NCI-H1048 (cell line): ENCODE measurements around the gene ACTL7A.

ENCODE experiments used
- DNase-seq: peaks from one replicate; lab custom pipeline; 2025; lab: John Stamatoyannopoulos, UW

ACTL7A gene

GRCh38 chr9:108850293-108850897 lies 11.7 kb upstream of the ACTL7A start:
- no peak for DNase-seq

- DNase-seq = no peak
Observed at GRCh38 chr9:108851138-108851537, 10.9 kb upstream of the ACTL7A start.

GRCh38 chr9:108852079-108852478 lies 10.0 kb upstream of the ACTL7A start:
- DNase-seq = no peak

GRCh38 chr9:108854094-108854493 lies 8.0 kb upstream of the ACTL7A start:
- no peak for DNase-seq

- no peak for DNase-seq
Observed at GRCh38 chr9:108854641-108855528, 7.2 kb upstream of the ACTL7A start.

- DNase-seq = no peak
Observed at GRCh38 chr9:108855529-108855886, 6.6 kb upstream of the ACTL7A start.

- DNase-seq = no peak
Observed at GRCh38 chr9:108855888-108856287, 6.2 kb upstream of the ACTL7A start, which contains the start of gene ACTL7B. ACTL7B (minus strand) TSS chr9:108855986; CDS start chr9:108855930, 56 bp downstream.

GRCh38 chr9:108857572-108857971 lies 4.5 kb upstream of the ACTL7A start:
- no peak for DNase-seq

- no peak for DNase-seq
Observed at GRCh38 chr9:108859459-108860114, 2.5 kb upstream of the ACTL7A start.

GRCh38 chr9:108860354-108860753 lies 1.7 kb upstream of the ACTL7A start:
- DNase-seq = no peak

- DNase-seq = no peak
Observed at GRCh38 chr9:108860764-108861163, 1.3 kb upstream of the ACTL7A start.

GRCh38 chr9:108861464-108861863 lies 602 bp upstream of the ACTL7A start:
- no peak for DNase-seq

GRCh38 chr9:108863891-108864290 lies 1.8 kb downstream of the ACTL7A start:
- no peak for DNase-seq

- DNase-seq = no peak
Observed at GRCh38 chr9:108864446-108864845, 2.4 kb downstream of the ACTL7A start.

GRCh38 chr9:108865037-108865436 lies 3.0 kb downstream of the ACTL7A start:
- DNase-seq = no peak

- no peak for DNase-seq
Observed at GRCh38 chr9:108866001-108866420, 3.9 kb downstream of the ACTL7A start.

- DNase-seq = no peak
Observed at GRCh38 chr9:108867116-108867515, 5.0 kb downstream of the ACTL7A start.

- no peak for DNase-seq
Observed at GRCh38 chr9:108867829-108868228, 5.8 kb downstream of the ACTL7A start.

GRCh38 chr9:108869092-108869725 lies 7.1 kb downstream of the ACTL7A start:
- DNase-seq = no peak

GRCh38 chr9:108874058-108874788 lies 12.2 kb downstream of the ACTL7A start:
- DNase-seq = peak; percentile 31

GRCh38 chr9:108876425-108876824 lies 14.4 kb downstream of the ACTL7A start:
- DNase-seq = no peak

- no peak for DNase-seq
Observed at GRCh38 chr9:108877524-108877923, 15.5 kb downstream of the ACTL7A start.
